GM21786 (cell line): ENCODE results near the gene TMPRSS13.
"Not testable (repeated sequence)": the region's sequence is repeated elsewhere in the genome, so short reads cannot be mapped to it uniquely, and the experiment has no call there.

Experiments used
- ATAC-seq: cut with Tn5 transposase; IDR thresholded peaks from one replicate; pipeline ENCODE4 v1.9.1; 2021; ENCODE audit not compliant: unreplicated experiment

Gene TMPRSS13

GRCh38 chr11:117874253-117874909 is 54.8 kb downstream of the TMPRSS13 start:
- ATAC-seq, result no peak

GRCh38 chr11:117873828-117874125 is 55.4 kb downstream of the TMPRSS13 start:
- ATAC-seq, result no peak

DNA sequence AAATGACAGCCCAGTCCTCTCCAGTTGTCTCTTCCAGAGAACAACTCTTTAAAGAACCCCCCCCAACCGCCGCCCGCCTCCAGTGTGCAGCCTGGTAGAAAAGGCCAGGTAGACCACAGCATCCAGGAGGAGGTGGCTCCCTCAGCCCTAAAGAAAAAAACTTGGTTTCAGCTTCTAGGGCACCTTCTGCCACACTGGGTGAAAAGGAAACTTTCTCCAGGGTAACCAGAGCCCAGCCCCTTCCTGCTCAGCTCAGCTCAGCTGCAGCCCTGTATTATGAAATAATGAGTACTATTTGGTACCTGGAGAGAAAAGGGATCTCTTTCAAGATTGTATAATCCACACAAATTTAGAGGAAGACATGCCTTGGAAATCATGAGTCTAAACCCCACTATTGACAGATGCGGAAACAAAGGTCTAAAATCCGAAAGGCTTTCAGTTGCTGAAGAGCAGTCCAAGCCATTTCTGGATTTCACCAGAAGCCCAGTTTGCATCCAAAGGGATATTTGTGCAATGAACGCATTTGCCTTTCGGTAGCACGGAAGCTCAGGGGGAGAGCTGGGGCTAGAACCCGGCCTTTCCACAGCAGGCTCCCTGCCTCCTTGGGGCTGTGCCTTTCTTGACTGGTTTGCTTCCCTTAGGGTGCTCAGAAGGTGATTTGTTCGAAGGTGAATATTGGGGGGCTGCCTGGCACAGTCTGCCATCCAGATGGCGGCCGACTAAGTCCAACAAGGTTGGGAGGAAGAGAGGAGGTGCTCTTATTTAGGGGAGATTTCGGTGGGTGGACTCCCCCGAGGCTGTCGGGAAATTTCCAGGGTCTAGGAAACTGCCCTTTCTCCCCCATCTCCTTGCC is 56.0 kb downstream of the TMPRSS13 start:
- no peak for ATAC-seq

DNA sequence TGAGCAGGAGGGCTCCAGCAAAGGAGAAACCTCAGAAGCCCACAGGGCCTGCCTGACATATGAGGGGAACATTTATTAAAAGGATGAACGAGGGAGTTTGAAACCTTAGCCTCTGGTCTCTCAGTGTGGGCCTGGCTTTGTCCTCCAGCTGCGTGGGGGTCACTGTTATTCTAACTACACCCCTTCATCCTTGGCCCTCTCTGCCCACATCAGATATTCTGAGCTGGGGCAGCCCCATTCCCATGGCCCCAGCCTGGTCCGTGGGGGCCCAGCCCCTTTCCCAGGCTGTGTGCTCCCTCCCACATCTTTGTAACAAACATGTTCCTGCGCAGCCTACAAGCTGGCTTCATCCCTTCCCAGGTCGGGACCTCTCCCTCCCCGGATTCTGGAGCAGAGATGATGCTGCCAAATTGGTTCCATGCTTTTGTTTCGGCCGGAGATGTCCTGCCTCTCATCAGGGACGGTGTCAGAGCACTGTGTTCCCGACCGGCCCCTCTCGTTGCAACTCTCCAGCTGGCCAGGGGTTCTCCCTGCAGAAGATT is 56.7 kb downstream of the TMPRSS13 start:
- ATAC-seq, result no peak

DNA sequence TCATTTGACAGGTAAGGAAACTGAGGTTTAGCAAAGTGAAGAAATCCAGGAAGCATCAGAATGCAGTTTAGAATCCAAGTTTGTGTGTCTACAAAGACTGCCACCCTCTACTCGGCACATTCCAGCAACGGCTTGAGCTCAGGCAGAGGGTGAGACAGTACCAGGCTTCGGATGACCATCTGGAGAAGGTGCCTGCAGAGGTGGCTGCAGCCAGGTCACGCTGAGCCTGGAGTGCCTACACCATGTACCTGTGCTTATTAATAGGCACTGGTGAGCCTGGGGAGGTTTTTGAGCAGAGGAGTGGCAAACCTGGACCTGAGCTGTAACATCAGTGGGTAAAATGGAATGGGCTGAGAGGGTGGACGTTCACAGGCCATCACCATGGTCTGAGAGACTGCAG is 57.4 kb downstream of the TMPRSS13 start:
- no peak for ATAC-seq

DNA sequence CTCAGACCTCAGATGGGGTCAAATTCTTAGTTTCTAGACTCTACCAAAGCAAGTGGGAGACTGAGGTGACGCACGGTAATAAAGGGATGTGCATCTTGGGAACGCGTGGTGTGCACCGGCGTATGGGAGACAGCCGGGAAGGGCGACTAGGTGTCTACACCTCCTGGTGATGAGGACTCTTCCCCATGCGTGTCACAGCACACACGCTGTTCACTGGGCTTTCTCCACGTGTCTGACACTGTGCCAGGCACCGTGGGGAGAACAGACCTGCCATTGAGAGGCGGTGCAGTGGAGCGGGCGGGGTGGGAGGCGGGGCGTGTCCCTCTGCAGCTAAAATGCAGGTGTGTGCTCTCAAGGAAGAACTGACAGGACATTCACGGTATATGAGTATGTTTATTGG is 58.0 kb downstream of the TMPRSS13 start:
- no peak for ATAC-seq

DNA sequence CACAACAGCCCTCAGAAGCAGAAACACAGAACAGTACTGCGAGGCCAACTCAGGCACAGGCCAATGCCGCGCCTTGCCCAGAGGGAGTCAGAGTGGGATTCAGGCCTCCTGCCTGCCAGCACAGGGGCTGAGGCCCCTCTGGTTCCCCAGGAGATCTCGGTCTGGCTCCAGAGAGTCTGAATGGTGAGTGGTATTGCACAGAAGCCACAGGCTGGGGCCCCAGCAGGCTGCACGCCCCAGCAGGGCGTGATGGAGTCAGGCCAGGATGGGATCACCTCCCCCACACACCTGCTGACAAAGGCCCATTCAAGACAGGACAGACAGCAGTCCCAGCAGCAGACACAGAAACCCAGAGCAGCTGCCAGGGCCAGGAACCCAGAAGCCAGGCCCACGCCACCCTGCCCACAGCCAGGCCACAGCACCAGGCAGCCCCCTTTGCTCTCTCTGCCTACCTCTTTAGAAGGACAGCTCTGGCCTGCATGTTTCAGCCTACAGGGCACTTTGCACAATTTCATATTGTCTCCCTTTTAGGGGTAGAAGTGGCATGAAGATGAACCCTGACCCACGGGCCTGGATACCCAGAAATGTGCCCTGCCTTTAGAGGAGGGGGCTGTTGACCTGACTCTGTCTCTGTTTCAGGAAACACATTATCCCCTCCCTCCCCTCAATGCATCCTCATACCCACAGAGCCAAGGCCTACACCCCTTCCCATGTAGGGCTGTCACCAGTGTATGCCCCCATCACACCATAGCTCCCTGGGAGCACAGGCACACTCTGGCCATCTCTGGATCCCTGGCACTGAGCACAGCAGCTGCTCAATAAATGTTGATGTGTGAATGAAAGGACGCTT is 58.9 kb downstream of the TMPRSS13 start:
- no peak for ATAC-seq

DNA sequence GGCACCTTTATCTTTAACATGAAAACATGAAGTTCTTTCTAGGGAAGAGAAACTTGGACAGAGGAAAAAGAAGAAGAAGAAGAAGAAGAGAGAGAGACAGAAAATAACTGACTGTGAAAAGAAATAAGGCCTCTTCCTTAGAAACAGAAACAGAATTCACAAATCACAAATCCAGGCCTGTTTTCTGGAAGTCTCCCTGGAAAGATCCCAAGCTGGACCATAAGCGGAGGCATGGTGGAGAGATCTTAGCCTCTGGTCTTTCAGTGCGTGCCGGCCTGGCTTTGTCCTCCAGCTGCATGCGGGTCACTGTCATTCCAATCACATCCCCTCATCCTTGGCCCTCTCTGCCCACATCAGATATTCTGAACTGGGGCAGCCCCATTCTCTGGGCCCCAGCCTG is 59.6 kb downstream of the TMPRSS13 start:
- no peak for ATAC-seq

- no peak for ATAC-seq
Measured at GRCh38 chr11:117868815-117869561, 60.2 kb downstream of the TMPRSS13 start.

DNA sequence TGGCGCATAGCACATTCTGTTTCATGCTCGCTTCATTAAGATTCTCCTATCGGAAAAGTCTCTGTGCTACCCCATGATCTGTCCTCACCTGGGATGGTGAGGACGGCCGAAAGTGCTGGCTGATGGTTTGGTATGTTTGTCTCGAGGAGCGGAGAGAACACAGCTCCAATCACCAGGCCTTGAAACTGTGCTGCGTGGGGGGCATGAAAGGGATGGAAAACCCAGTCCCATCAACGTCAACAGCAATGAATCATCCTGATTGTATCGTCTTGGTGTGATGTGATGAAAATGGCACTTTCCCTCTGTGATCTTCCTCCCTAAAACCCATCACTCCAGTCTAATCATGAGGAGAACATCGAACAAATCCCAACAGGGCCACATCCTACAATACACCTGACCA is 61.1 kb downstream of the TMPRSS13 start:
- ATAC-seq, result no peak

- no peak for ATAC-seq
Measured at GRCh38 chr11:117866526-117866925, 62.7 kb downstream of the TMPRSS13 start.

- ATAC-seq, result not testable (repeated sequence)
Measured at GRCh38 chr11:117865546-117865945, 63.7 kb downstream of the TMPRSS13 start.

DNA sequence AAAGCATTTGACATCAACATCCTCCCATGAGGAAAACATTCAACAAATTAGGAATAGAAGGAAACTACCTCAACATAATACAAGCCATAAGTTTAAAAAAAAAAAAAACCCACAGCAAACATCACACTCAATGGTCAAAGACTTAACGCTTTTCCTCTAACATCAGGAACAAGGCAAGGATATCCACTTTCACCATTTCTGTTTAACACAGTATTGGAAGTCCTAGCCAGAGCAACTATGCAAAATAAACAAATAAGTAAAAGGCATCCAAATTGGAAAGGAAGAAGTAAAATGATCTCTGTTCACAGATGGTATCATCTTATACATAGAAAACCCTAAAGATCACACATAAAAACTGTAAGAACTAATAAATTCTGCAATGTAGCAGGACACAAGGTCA is 65.8 kb downstream of the TMPRSS13 start:
- ATAC-seq, result no peak

DNA sequence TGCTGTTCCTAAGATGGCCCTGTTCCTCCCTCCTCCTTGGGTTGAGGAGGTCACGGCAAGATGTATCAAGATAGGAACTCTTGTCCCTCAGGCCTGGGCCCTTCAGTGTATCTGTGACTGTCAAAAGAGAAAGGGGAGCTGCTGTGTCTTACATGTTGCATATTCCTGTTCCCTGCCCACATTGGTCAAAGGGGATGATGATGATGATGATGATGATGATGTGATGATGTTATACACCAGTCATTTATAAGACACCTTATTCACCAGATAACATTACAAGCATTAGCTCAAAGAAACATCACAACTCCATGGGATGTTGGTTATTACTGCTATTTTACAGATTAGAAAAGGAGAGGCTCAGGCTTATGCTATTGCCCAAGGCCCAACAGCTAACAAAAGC is 66.4 kb downstream of the TMPRSS13 start:
- ATAC-seq, result no peak

- ATAC-seq, result no peak
Measured at GRCh38 chr11:117862019-117862725, 67.0 kb downstream of the TMPRSS13 start.

- ATAC-seq, result no peak
Measured at GRCh38 chr11:117861151-117862018, 67.8 kb downstream of the TMPRSS13 start.

GRCh38 chr11:117860139-117860538 is 69.1 kb downstream of the TMPRSS13 start:
- ATAC-seq, result no peak

- no peak for ATAC-seq
Measured at GRCh38 chr11:117859488-117860112, 69.6 kb downstream of the TMPRSS13 start.

- no peak for ATAC-seq
Measured at GRCh38 chr11:117859061-117859460, 70.1 kb downstream of the TMPRSS13 start.
